MCF 10A (cell line): Measurements from ENCODE around the gene BCAS3. TPM values are rescaled to one million over a fixed set of nuclear protein-coding genes. Genes with fewer than 3 reads are reported as not detected.

Source experiments
- BruUV-seq: library from RNA; stranded (reverse); fragments of 400-500 nt; replicated peaks from 2 replicates; lab custom pipeline; 2021; lab: Mats Ljungman, UMichigan
- CTCF ChIA-PET: fragments of 300-600 bp; sonication (Branson Sonifier 250); formaldehyde crosslinking; extraction: SDS; loops from one replicate; lab custom pipeline; 2021; ENCODE audit warnings: antibody characterized with exemption, inconsistent platforms; lab: Yijun Ruan, JAX
- POLR2A ChIA-PET: fragments of 300-600, 350-650 bp; sonication (Branson Sonifier 250); formaldehyde crosslinking; extraction: SDS; loops from one replicate; lab custom pipeline; 2020; ENCODE audit warnings: antibody characterized with exemption, inconsistent platforms; lab: Yijun Ruan, JAX
- DNase-seq: peaks from one replicate; pipeline ENCODE4 v3.0.0-alpha.2; 2018; ENCODE audit not compliant: unreplicated experiment
- H3K27ac Mint-ChIP-seq: one replicate; pipeline ENCODE4 v1.8.0; 2022; ENCODE audit warnings: mild to moderate bottlenecking, low read depth, mixed read lengths; ENCODE audit not compliant: unreplicated experiment
- H3K27me3 Mint-ChIP-seq: one replicate; pipeline ENCODE4 v1.8.0; 2022; ENCODE audit warnings: mixed read lengths; ENCODE audit not compliant: insufficient read depth, unreplicated experiment
- H3K36me3 Mint-ChIP-seq: one replicate; pipeline ENCODE4 v1.8.0; 2022; ENCODE audit warnings: mild to moderate bottlenecking, moderate library complexity, mixed read lengths; ENCODE audit not compliant: insufficient read depth, unreplicated experiment
- H3K4me1 Mint-ChIP-seq: one replicate; pipeline ENCODE4 v1.8.0; 2022; ENCODE audit warnings: mixed read lengths; ENCODE audit not compliant: insufficient read depth, unreplicated experiment
- H3K4me3 Mint-ChIP-seq: one replicate; pipeline ENCODE4 v1.8.0; 2022; ENCODE audit warnings: mild to moderate bottlenecking, moderate library complexity, mixed read lengths; ENCODE audit not compliant: unreplicated experiment
- H3K9me3 Mint-ChIP-seq: one replicate; pipeline ENCODE4 v1.8.0; 2022; ENCODE audit warnings: mixed read lengths; ENCODE audit not compliant: unreplicated experiment
- CTCF ChIP-seq: fragments of 200-600 bp; IDR thresholded peaks from one replicate; pipeline ENCODE4 v1.8.0; 2022; ENCODE audit warnings: antibody characterized with exemption, mild to moderate bottlenecking; ENCODE audit not compliant: unreplicated experiment
- intact Hi-C: fragments of 100-400 bp; cut with micrococcal nuclease; formaldehyde crosslinking; loops from 2 replicates; pipeline ENCODE4 v1.14.1; 2022
- total RNA-seq: library from RNA; stranded (reverse); gene quantifications from 2 replicates; pipeline ENCODE4 v1.2.3, GENCODE V29; 2022

The BCAS3 gene
- total RNA-seq, 1 experiment from 2014 or later: 14.6 TPM

GRCh38 chr17:61267847-61268246, 590.2 kb downstream of the BCAS3 start:
- H3K27ac Mint-ChIP-seq: no peak overlapping the region
- TF ChIP-seq CTCF: no peak
- H3K9me3 Mint-ChIP-seq: no peaks in the 10 kb centered on the region
- no peaks in the 10 kb centered on the region for H3K36me3 Mint-ChIP-seq
- intact Hi-C loops: no loop called here
- no TSS peak for BruUV-seq
- CTCF ChIA-PET: interaction anchor here (0.6 kb wide), 1 partner anchor 68 kb away, joined by 3 read pairs; no protein-coding TSS in a partner anchor
- H3K27me3 Mint-ChIP-seq: no peaks in the 10 kb centered on the region
- H3K4me1 Mint-ChIP-seq: no peaks in the 10 kb centered on the region
- H3K4me3 Mint-ChIP-seq: no peak overlapping the region
- POLR2A ChIA-PET: no interaction called here
- no peak for DNase-seq

- ChIA-PET CTCF (interaction anchor here (0.6 kb wide), 1 partner anchor 84 kb away, joined by 4 read pairs; no protein-coding TSS in a partner anchor), POLR2A (no interaction called here)
- Mint-ChIP-seq H3K36me3 (no peaks in the 10 kb centered on the region), H3K4me3 (no peak overlapping the region), H3K27me3 (no peaks in the 10 kb centered on the region), H3K4me1 (no peaks in the 10 kb centered on the region), H3K27ac (no peak overlapping the region), H3K9me3 (no peaks in the 10 kb centered on the region)
- TF ChIP-seq CTCF: no peak
- intact Hi-C loops: no loop called here
- BruUV-seq: no TSS peak
- no peak for DNase-seq
These were observed 597.7 kb downstream of the BCAS3 start for GRCh38 chr17:61275395-61275794.

GRCh38 chr17:61276806-61277205, 599.2 kb downstream of the BCAS3 start:
- ChIA-PET POLR2A (interaction anchor here (0.6 kb wide), 1 partner anchor 89 kb away, joined by 3 read pairs; no protein-coding TSS in a partner anchor), CTCF (no interaction called here)
- DNase-seq: no peak
- Mint-ChIP-seq H3K36me3 (no peaks in the 10 kb centered on the region), H3K4me1 (no peaks in the 10 kb centered on the region), H3K4me3 (no peak overlapping the region), H3K27me3 (no peaks in the 10 kb centered on the region), H3K9me3 (no peaks in the 10 kb centered on the region), H3K27ac (no peak overlapping the region)
- BruUV-seq: no TSS peak
- TF ChIP-seq CTCF: no peak
- intact Hi-C loops: no loop called here

- no peaks in the 10 kb centered on the region for H3K36me3 Mint-ChIP-seq
- H3K27ac Mint-ChIP-seq: no peak overlapping the region
- DNase-seq: no peak
- no TSS peak for BruUV-seq
- no peak for TF ChIP-seq CTCF
- ChIA-PET CTCF (interaction anchor here (0.7 kb wide), 1 partner anchor 57 kb away, joined by 3 read pairs; no protein-coding TSS in a partner anchor), POLR2A (no interaction called here)
- no peaks in the 10 kb centered on the region for H3K4me1 Mint-ChIP-seq
- no peak overlapping the region for H3K4me3 Mint-ChIP-seq
- intact Hi-C loops: no loop called here
- H3K9me3 Mint-ChIP-seq: no peaks in the 10 kb centered on the region
- no peaks in the 10 kb centered on the region for H3K27me3 Mint-ChIP-seq
These were observed 602.0 kb downstream of the BCAS3 start for GRCh38 chr17:61279476-61280145.
